H1 (cell line): ENCODE results near the gene SLC6A18. TPM values are rescaled to one million over a fixed set of nuclear protein-coding genes. Genes with fewer than 3 reads are reported as not detected.

Source experiments
- CTCF ChIA-PET: fragments of 300-600 bp; sonication (Branson Sonifier 250); formaldehyde crosslinking; loops from one replicate; lab custom pipeline; 2021; ENCODE audit not compliant: partially characterized antibody; lab: Charles Lee
- POLR2A ChIA-PET: fragments of 300-600 bp; sonication (Branson Sonifier 250); formaldehyde crosslinking; loops from one replicate; lab custom pipeline; 2021; ENCODE audit warnings: inconsistent platforms; ENCODE audit not compliant: partially characterized antibody; lab: Charles Lee
- DNase-seq, 2 experiments: peaks; one replicate each; pipeline versions ENCODE4 v3.0.0 to v3.0.0-alpha.2; 2010 to 2022; ENCODE audit warnings: low spot score in 2 of 2, low read depth in 1 of 2, mixed read lengths in 1 of 2
- FAIRE-seq: peaks from 2 replicates; lab custom pipeline; 2011; peaks lifted over from hg19 to GRCh38; lab: Jason Lieb, UNC
- H2AFZ ChIP-seq: 2 replicates; pipeline ENCODE4 v1.8.1; 2012; ENCODE audit warnings: low read length, inconsistent platforms
- H2AK5ac ChIP-seq: 2 replicates; pipeline ENCODE4 v1.6.1; 2013; ENCODE audit warnings: low read depth, low read length
- H2BK120ac ChIP-seq: replicated peaks from 2 replicates; pipeline ENCODE3; 2013; ENCODE audit warnings: low read depth, low read length, inconsistent platforms
- H2BK12ac ChIP-seq: 2 replicates; pipeline ENCODE4 v1.6.1; 2013; ENCODE audit warnings: low read depth, low read length
- H2BK15ac ChIP-seq: 2 replicates; pipeline ENCODE4 v1.6.1; 2013; ENCODE audit warnings: low read length
- H2BK20ac ChIP-seq: 2 replicates; pipeline ENCODE4 v1.6.1; 2013; ENCODE audit warnings: low read length
- H2BK5ac ChIP-seq: 2 replicates; pipeline ENCODE4 v1.6.1; 2013; ENCODE audit warnings: low read depth, low read length
- H3K14ac ChIP-seq: 2 replicates; pipeline ENCODE4 v1.6.1; 2013; ENCODE audit warnings: inconsistent platforms; ENCODE audit not compliant: insufficient read length
- H3K18ac ChIP-seq: 2 replicates; pipeline ENCODE4 v1.6.1; 2013; ENCODE audit warnings: low read length; ENCODE audit errors: extremely low read depth
- H3K23ac ChIP-seq: 2 replicates; pipeline ENCODE4 v1.6.1; 2013; ENCODE audit warnings: inconsistent platforms; ENCODE audit not compliant: insufficient read length
- H3K23me2 ChIP-seq: 2 replicates; pipeline ENCODE4 v1.6.1; 2013; ENCODE audit warnings: low read depth, low read length
- H3K27ac ChIP-seq: 2 replicates; pipeline ENCODE4 v1.6.1; 2011; ENCODE audit warnings: low read depth, low read length, inconsistent platforms
- H3K27me3 ChIP-seq, 4 experiments: replicated peaks in 1 of 4; 1 replicate in 1 of 4; 2 replicates in 3 of 4; pipeline versions ENCODE4 v1.6.1 to v1.8.1; 2011 to 2013; ENCODE audit warnings: low read length in 3 of 4, mild to moderate bottlenecking in 3 of 4, inconsistent platforms in 2 of 4, mixed read lengths in 2 of 4, moderate library complexity in 1 of 4; ENCODE audit not compliant: control insufficient read depth in 3 of 4, insufficient read depth in 3 of 4; ENCODE audit errors: extremely low read depth in 1 of 4
- H3K36me3 ChIP-seq, 4 experiments: 2 replicates each; pipeline versions ENCODE4 v1.6.1 to v1.8.1; 2011 to 2013; ENCODE audit warnings: mild to moderate bottlenecking in 4 of 4, low read length in 3 of 4, moderate library complexity in 2 of 4, control low read depth in 1 of 4, inconsistent platforms in 1 of 4; ENCODE audit not compliant: insufficient read depth in 4 of 4, control insufficient read depth in 2 of 4
- H3K4ac ChIP-seq: replicated peaks from 2 replicates; pipeline ENCODE3; 2013; ENCODE audit warnings: low read length, low read depth, mixed read lengths, inconsistent platforms; ENCODE audit not compliant: insufficient read length
- H3K4me1 ChIP-seq, 4 experiments: replicated peaks in 1 of 4; 1 replicate in 1 of 4; 2 replicates in 3 of 4; pipeline versions ENCODE4 v1.6.1 to v1.8.1; 2011 to 2013; ENCODE audit warnings: low read length in 3 of 4, inconsistent platforms in 2 of 4, mixed read lengths in 1 of 4; ENCODE audit not compliant: insufficient read depth in 4 of 4, control insufficient read depth in 3 of 4
- H3K4me2 ChIP-seq, 2 experiments: 2 replicates each; pipeline versions ENCODE4 v1.6.1 to v1.8.1; 2011 to 2013; ENCODE audit warnings: low read depth in 2 of 2, low read length in 2 of 2, control low read depth in 1 of 2, inconsistent platforms in 1 of 2, mild to moderate bottlenecking in 1 of 2; ENCODE audit not compliant: insufficient read depth in 1 of 2
- H3K4me3 ChIP-seq, 4 experiments: fragments of 200-600, 300-600 bp in 1 of 4; sonication (generic), shearing (Covaris generic), sonication (Bioruptor Twin) in 1 of 4; 2 replicates each; pipeline versions ENCODE4 v1.5.1 to v1.8.1; 2011 to 2016; ENCODE audit warnings: low read length in 4 of 4, low read depth in 3 of 4, control low read depth in 2 of 4, inconsistent platforms in 2 of 4, mild to moderate bottlenecking in 2 of 4, mixed read lengths in 1 of 4, moderate library complexity in 1 of 4; ENCODE audit not compliant: insufficient read depth in 2 of 4; ENCODE audit errors: extremely low read depth in 1 of 4
- H3K56ac ChIP-seq: replicated peaks from 2 replicates; pipeline ENCODE3; 2013; ENCODE audit warnings: low read depth, mild to moderate bottlenecking, mixed read lengths, low read length, inconsistent platforms; ENCODE audit not compliant: insufficient read length
- H3K79me1 ChIP-seq: 2 replicates; pipeline ENCODE4 v1.6.1; 2013; ENCODE audit warnings: low read depth, low read length, control low read depth
- H3K79me2 ChIP-seq, 2 experiments: 2 replicates each; pipeline versions ENCODE4 v1.6.1 to v1.8.1; 2012 to 2013; ENCODE audit warnings: low read length in 2 of 2, mild to moderate bottlenecking in 2 of 2, inconsistent platforms in 1 of 2; ENCODE audit not compliant: insufficient read depth in 2 of 2, control insufficient read depth in 1 of 2
- H3K9ac ChIP-seq, 4 experiments: replicated peaks in 1 of 4; 1 replicate in 1 of 4; 2 replicates in 3 of 4; pipeline versions ENCODE4 v1.6.1 to v1.8.1; 2011 to 2013; ENCODE audit warnings: low read depth in 3 of 4, low read length in 3 of 4, control low read depth in 2 of 4, mild to moderate bottlenecking in 2 of 4, moderate library complexity in 2 of 4, inconsistent platforms in 1 of 4; ENCODE audit errors: extremely low read depth in 1 of 4
- H3K9me3 ChIP-seq, 2 experiments: 2 replicates each; pipeline versions ENCODE4 v1.6.1 to v1.8.1; 2012 to 2013; ENCODE audit warnings: mild to moderate bottlenecking in 2 of 2, moderate library complexity in 2 of 2, control low read depth in 1 of 2, inconsistent platforms in 1 of 2, low read depth in 1 of 2, low read length in 1 of 2, mixed read lengths in 1 of 2; ENCODE audit not compliant: insufficient read depth in 2 of 2
- H4K20me1 ChIP-seq, 2 experiments: replicated peaks in 1 of 2; 2 replicates each; pipeline versions ENCODE3 to v1.8.1; 2011 to 2013; ENCODE audit warnings: inconsistent platforms in 2 of 2, low read length in 2 of 2, mild to moderate bottlenecking in 1 of 2; ENCODE audit not compliant: insufficient read depth in 2 of 2, control insufficient read depth in 1 of 2
- H4K5ac ChIP-seq: 2 replicates; pipeline ENCODE4 v1.6.1; 2013; ENCODE audit warnings: low read length, low read depth, mixed read lengths, inconsistent platforms; ENCODE audit not compliant: insufficient read length
- H4K8ac ChIP-seq: 2 replicates; pipeline ENCODE4 v1.8.0; 2013; ENCODE audit warnings: mild to moderate bottlenecking, moderate library complexity, low read length, inconsistent platforms; ENCODE audit not compliant: insufficient read depth; ENCODE audit errors: extremely low read depth
- H4K91ac ChIP-seq: replicated peaks from 2 replicates; pipeline ENCODE3; 2013; ENCODE audit warnings: low read length, mixed read lengths, inconsistent platforms; ENCODE audit not compliant: insufficient read length
- ASH2L ChIP-seq: fragments of 200-600, 300-600 bp; sonication (generic); IDR thresholded peaks from one replicate; pipeline ENCODE4 v1.7.1; 2017; ENCODE audit warnings: low read length
- CHD1 ChIP-seq: IDR thresholded peaks from 2 replicates; pipeline ENCODE4 v1.6.1; 2012; ENCODE audit warnings: low read depth, low read length, improper control_type of control experiment
- CTBP2 ChIP-seq: IDR thresholded peaks from 2 replicates; pipeline ENCODE4 v1.7.0; 2011; ENCODE audit warnings: borderline replicate concordance, mild to moderate bottlenecking, moderate library complexity, mixed read lengths, low read length; ENCODE audit not compliant: insufficient read depth, insufficient read length
- MAFK ChIP-seq: IDR thresholded peaks from 2 replicates; pipeline ENCODE4 v1.6.1; 2012; ENCODE audit warnings: low read depth, mild to moderate bottlenecking, improper control_type of control experiment, low read length
- NANOG ChIP-seq: IDR thresholded peaks from 2 replicates; pipeline ENCODE4 v1.6.1; 2011; ENCODE audit warnings: low read length, low read depth, mild to moderate bottlenecking, inconsistent platforms; ENCODE audit not compliant: insufficient read depth, poor library complexity, severe bottlenecking
- RAD21 ChIP-seq, 2 experiments: IDR thresholded peaks in 1 of 2; conservative IDR thresholded peaks in 1 of 2; 2 replicates each; pipeline ENCODE4 v1.6.1; 2011; ENCODE audit warnings: low read depth in 2 of 2, low read length in 2 of 2, improper control_type of control experiment in 1 of 2, inconsistent platforms in 1 of 2, mild to moderate bottlenecking in 1 of 2, moderate library complexity in 1 of 2
- RXRA ChIP-seq: IDR thresholded peaks from 2 replicates; pipeline ENCODE4 v1.6.1; 2011; ENCODE audit warnings: low read depth, mild to moderate bottlenecking, low read length, moderate library complexity; ENCODE audit not compliant: insufficient read depth
- whole genome bisulfite sequencing, 2 experiments: shearing (Covaris generic) in 1 of 2; methylation state at CpG; one replicate each; pipeline versions ENCODE4 v1.1.6 to v1.1.7; 2013 to 2015; ENCODE audit warnings: low lambda C conversion rate in 2 of 2, mixed read lengths in 2 of 2, inconsistent platforms in 1 of 2, low coverage in 1 of 2, missing lambda C conversion rate in 1 of 2; ENCODE audit not compliant: insufficient replicate concordance in 2 of 2, insufficient coverage in 1 of 2, insufficient read length in 1 of 2; ENCODE audit errors: extremely low coverage in 1 of 2, missing lambda C conversion rate in 1 of 2; 5-methylcytosine and 5-hydroxymethylcytosine counted together
- polyA plus RNA-seq, 7 experiments: library from polyadenylated mRNA; depleted of rRNA in 3 of 7; stranded (reverse) in 5 of 7; unstranded in 2 of 7; fragments of >200 nt in 5 of 7; fragments of 200-250 nt in 2 of 7; gene quantifications; 1 replicate in 5 of 7; 2 replicates in 1 of 7; 4 replicates in 1 of 7; pipeline versions ENCODE4 v1.2.1 to v1.2.3, GENCODE V29; 2011 to 2013; ENCODE audit warnings: missing spikeins in 2 of 7, mixed read lengths in 2 of 7
- total RNA-seq: library from RNA; stranded (reverse); fragmentation: NEBNext Ultra II Directional; extraction: Animal tissue kit (Norgen Biotek cat#: 25700); gene quantifications from 2 replicates; pipeline ENCODE4 v1.2.1, GENCODE V29; 2021
- TF ChIP-seq, protein P1 (sequence below): IDR thresholded peaks from 2 replicates; pipeline ENCODE4 v1.6.1; 2012; ENCODE audit warnings: inconsistent platforms
- TF ChIP-seq, protein P2 (sequence below): IDR thresholded peaks from 2 replicates; pipeline ENCODE4 v1.6.1; 2011; ENCODE audit warnings: low read length, improper control_type of control experiment

Gene SLC6A18
- total and polyA plus RNA-seq, 2 of the 8 experiments (the other 6 are each of a cell fraction or from before 2014, with no cell fraction given), result not detected

DNA sequence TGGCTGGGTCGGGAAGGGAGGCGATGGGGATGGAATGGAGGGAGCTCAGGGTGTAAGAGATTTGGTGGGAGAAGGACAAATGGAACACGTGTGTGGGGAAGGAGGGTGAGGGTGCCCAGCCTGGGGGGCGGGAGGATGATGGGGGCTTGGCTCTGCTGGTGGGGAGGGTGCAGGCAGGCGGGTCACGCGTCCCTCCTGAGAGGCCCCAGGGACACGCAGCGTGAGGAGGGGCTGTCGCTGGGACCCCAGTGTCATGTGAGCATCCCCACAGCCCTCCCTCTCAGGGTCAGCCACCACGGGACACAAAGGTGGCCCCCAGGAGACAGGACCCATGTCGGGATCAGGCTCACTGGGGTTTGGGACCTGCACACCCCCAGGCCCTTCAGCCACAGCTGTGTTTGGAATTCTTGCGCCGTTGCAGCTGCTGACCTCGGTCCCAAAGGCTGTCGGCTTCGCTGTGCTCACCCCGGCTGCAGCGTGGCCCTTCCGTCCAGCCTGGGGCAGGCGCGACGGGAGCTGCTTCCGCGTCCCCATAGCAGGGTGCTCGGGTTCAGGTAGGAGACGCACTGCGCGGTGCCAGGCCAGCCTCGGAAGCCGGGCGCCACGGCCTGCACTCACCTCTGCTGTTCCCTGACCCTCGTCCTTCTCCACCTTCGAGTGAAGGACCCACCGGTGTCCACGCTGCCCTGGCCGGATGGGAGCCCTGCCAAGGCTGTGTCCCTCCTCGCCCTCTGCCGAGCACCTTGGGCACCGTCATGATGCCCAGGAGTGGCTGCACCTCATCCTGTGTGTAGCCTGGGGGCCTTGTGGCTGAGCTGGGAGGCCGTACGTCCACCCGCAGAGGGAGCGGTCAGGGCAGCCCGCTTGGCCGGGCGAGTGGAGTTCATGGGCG is 18.4 kb upstream of the SLC6A18 start:
- Histone ChIP-seq H3K4me2 (no peak overlapping the region), H2AK5ac (no peak overlapping the region), H3K23me2 (no peaks in the 10 kb centered on the region), H3K27ac (no peak overlapping the region), H4K5ac (no peak overlapping the region), H3K18ac (no peak overlapping the region), H2BK5ac (no peak overlapping the region), H3K4me1 (peaks cover 0 to 3% (median 0%) of the 10 kb centered on the region in 4 experiments; a peak in 1 of 7 replicates), H2AFZ (no peak overlapping the region), H3K27me3 (no peaks in the 10 kb centered on the region; a peak in 1 of 7 replicates), H3K23ac (no peak overlapping the region), H3K4ac (no peak overlapping the region), H3K14ac (no peak overlapping the region), H2BK20ac (no peak overlapping the region), H3K56ac (no peak overlapping the region), H3K79me2 (no peaks in the 10 kb centered on the region), H4K20me1 (peaks cover 3% of the 10 kb centered on the region in 2 experiments), H2BK12ac (no peak overlapping the region; the same call in 1 of the 2 replicates), H3K4me3 (no peak overlapping the region), H3K9ac (no peak overlapping the region), H3K9me3 (no peaks in the 10 kb centered on the region), H2BK120ac (no peak overlapping the region), H3K79me1 (no peaks in the 10 kb centered on the region), H4K8ac (no peak overlapping the region), H2BK15ac (0 out of 2 replicates have a peak overlapping the region, but pooled peaks have one; percentile 46), H3K36me3 (no peaks in the 10 kb centered on the region), H4K91ac (no peak overlapping the region)
- ChIA-PET POLR2A (interaction anchor here (1.6 kb wide), 1 partner anchor 22 kb away, joined by 3 read pairs; no protein-coding TSS in a partner anchor), CTCF (interaction anchor here (0.7 to 3.7 kb wide), 11 partner anchors 9 to 285 kb away, joined by 3 to 15 read pairs (median 3); no protein-coding TSS in a partner anchor)
- DNase-seq (no peak), FAIRE-seq (no peak)
- 86% methylated on average over 41 of the region's 49 CpGs; no CpG with 5 or more reads in 1 of the 2 experiments for WGBS, 2 experiments
- TF ChIP-seq ASH2L (no peak), CHD1 (no peak), NANOG (no peak), RAD21 (IDR thresholded peaks at IDR 0.05 in 1 of 2, conservative IDR thresholded peaks at IDR 0.05 in 1 of 2; ENCODE audit: low read depth in 2 of 2, low read length in 2 of 2) (no peak), CTBP2 (no peak), RXRA (no peak), MAFK (no peak)
- TF ChIP-seq, protein P1, sequence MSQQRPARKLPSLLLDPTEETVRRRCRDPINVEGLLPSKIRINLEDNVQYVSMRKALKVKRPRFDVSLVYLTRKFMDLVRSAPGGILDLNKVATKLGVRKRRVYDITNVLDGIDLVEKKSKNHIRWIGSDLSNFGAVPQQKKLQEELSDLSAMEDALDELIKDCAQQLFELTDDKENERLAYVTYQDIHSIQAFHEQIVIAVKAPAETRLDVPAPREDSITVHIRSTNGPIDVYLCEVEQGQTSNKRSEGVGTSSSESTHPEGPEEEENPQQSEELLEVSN, result no peak
- TF ChIP-seq, protein P2, sequence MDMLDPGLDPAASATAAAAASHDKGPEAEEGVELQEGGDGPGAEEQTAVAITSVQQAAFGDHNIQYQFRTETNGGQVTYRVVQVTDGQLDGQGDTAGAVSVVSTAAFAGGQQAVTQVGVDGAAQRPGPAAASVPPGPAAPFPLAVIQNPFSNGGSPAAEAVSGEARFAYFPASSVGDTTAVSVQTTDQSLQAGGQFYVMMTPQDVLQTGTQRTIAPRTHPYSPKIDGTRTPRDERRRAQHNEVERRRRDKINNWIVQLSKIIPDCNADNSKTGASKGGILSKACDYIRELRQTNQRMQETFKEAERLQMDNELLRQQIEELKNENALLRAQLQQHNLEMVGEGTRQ, result no peak
